HepG2 (cell line): ENCODE results near the gene PTPRB. TPM values are rescaled to one million over a fixed set of nuclear protein-coding genes. Genes with fewer than 3 reads are reported as not detected.

Experiments
- ATAC-seq: fragments of 200-7000 bp; cut with Tn5 transposase; 3 replicates; pipeline ENCODE4 v1.9.1; 2020; ENCODE audit warnings: mild to moderate bottlenecking, moderate library complexity
- BruUV-seq: library from RNA; stranded (reverse); fragments of 400-500 nt; replicated peaks from 2 replicates; lab custom pipeline; 2021; lab: Mats Ljungman, UMichigan
- CTCF ChIA-PET: fragments of 300-600 bp; formaldehyde crosslinking; extraction: SDS; loops from one replicate; lab custom pipeline; 2021; ENCODE audit warnings: low total read pairs, inconsistent platforms, low intra/inter-chr PET ratio; lab: Yijun Ruan, JAX
- POLR2A ChIA-PET: fragments of 350-600 bp; sonication (Branson Sonifier 250); formaldehyde crosslinking; loops from one replicate; lab custom pipeline; 2020; ENCODE audit warnings: antibody characterized with exemption, inconsistent platforms; lab: Yijun Ruan, JAX
- DNase-seq: peaks from one replicate; pipeline ENCODE4 v3.0.0-alpha.2; 2015; ENCODE audit warnings: low spot score
- FAIRE-seq: peaks from 3 replicates; lab custom pipeline; 2011; peaks lifted over from hg19 to GRCh38; lab: Jason Lieb, UNC
- H2AFZ ChIP-seq: one replicate; pipeline ENCODE4 v1.6.1; 2011; ENCODE audit warnings: low read length, inconsistent platforms
- H3K27ac ChIP-seq: fragments of 300-600 bp; 3 replicates; pipeline ENCODE4 v1.8.0; 2011; ENCODE audit warnings: mixed run types, mild to moderate bottlenecking, mixed read lengths, low read length, inconsistent platforms; ENCODE audit not compliant: insufficient read depth; ENCODE audit errors: extremely low read length
- H3K27me3 ChIP-seq, 2 experiments: fragments of 200-600 bp in 1 of 2; 2 replicates in 1 of 2; 3 replicates in 1 of 2; pipeline versions ENCODE4 v1.6.0 to v1.8.0; 2011; ENCODE audit warnings: low read length in 2 of 2, mild to moderate bottlenecking in 2 of 2, moderate library complexity in 2 of 2, inconsistent platforms in 1 of 2; ENCODE audit not compliant: insufficient read depth in 2 of 2, control insufficient read depth in 1 of 2
- H3K36me3 ChIP-seq, 2 experiments: fragments of 200-600 bp in 1 of 2; replicated peaks in 1 of 2; 2 replicates in 1 of 2; 3 replicates in 1 of 2; pipeline versions ENCODE4 v1.5.1 to v1.8.0; 2011; ENCODE audit warnings: low read length in 2 of 2, inconsistent platforms in 1 of 2; ENCODE audit not compliant: insufficient read depth in 2 of 2, control insufficient read depth in 1 of 2
- H3K4me1 ChIP-seq: 2 replicates; pipeline ENCODE4 v1.5.1; 2012; ENCODE audit warnings: low read length, inconsistent platforms; ENCODE audit not compliant: insufficient read depth
- H3K4me2 ChIP-seq: 2 replicates; pipeline ENCODE4 v1.6.0; 2011; ENCODE audit warnings: low read depth, low read length, inconsistent platforms
- H3K4me3 ChIP-seq, 3 experiments: fragments of 200-600 bp in 1 of 3; sonication (generic), shearing (Covaris generic) in 1 of 3; replicated peaks in 1 of 3; 2 replicates each; pipeline ENCODE4 v1.5.1; 2011 to 2016; ENCODE audit warnings: low read length in 3 of 3, inconsistent platforms in 2 of 3, low read depth in 2 of 3, mild to moderate bottlenecking in 2 of 3, control low read depth in 1 of 3, mixed read lengths in 1 of 3; ENCODE audit not compliant: insufficient read depth in 1 of 3
- H3K79me2 ChIP-seq: one replicate; pipeline ENCODE4 v1.6.1; 2011; ENCODE audit warnings: low read length, inconsistent platforms; ENCODE audit not compliant: insufficient read depth
- H3K9ac ChIP-seq: 2 replicates; pipeline ENCODE4 v1.6.0; 2011; ENCODE audit warnings: mild to moderate bottlenecking, low read depth, low read length, inconsistent platforms; ENCODE audit not compliant: insufficient read depth
- H3K9me3 ChIP-seq: 2 replicates; pipeline ENCODE4 v1.5.1; 2012; ENCODE audit warnings: mild to moderate bottlenecking, low read length
- H4K20me1 ChIP-seq: 2 replicates; pipeline ENCODE4 v1.6.0; 2011; ENCODE audit warnings: inconsistent platforms, mild to moderate bottlenecking, low read length, moderate library complexity; ENCODE audit not compliant: insufficient read depth
- DPF2 ChIP-seq: sonication (generic); formaldehyde crosslinking; IDR thresholded peaks from 2 replicates; pipeline ENCODE4 v1.4.0; 2020; ENCODE audit warnings: mild to moderate bottlenecking, low read depth, missing genetic modification reagents, borderline replicate concordance
- GZF1 ChIP-seq: sonication (generic); formaldehyde crosslinking; IDR thresholded peaks from 2 replicates; pipeline ENCODE4 v1.5.1; 2020; ENCODE audit warnings: mild to moderate bottlenecking, missing genetic modification reagents
- MAFK ChIP-seq, 2 experiments: IDR thresholded peaks in 1 of 2; conservative IDR thresholded peaks in 1 of 2; 2 replicates each; pipeline ENCODE4 v1.6.1; 2011; ENCODE audit warnings: improper control_type of control experiment in 2 of 2, low read length in 2 of 2
- MIER2 ChIP-seq: IDR thresholded peaks from 2 replicates; pipeline ENCODE4 v1.6.1; 2016; ENCODE audit warnings: missing biosample characterization, missing genetic modification reagents
- NR2F2 ChIP-seq: IDR thresholded peaks from 2 replicates; pipeline ENCODE4 v1.6.1; 2012; ENCODE audit warnings: low read depth, inconsistent platforms, borderline replicate concordance
- SP4 ChIP-seq: sonication (generic); formaldehyde crosslinking; IDR thresholded peaks from 2 replicates; pipeline ENCODE4 v1.8.1; 2023; ENCODE audit warnings: mild to moderate bottlenecking, missing genetic modification reagents
- ZSCAN30 ChIP-seq: sonication (generic); formaldehyde crosslinking; IDR thresholded peaks from 2 replicates; pipeline ENCODE4 v1.5.0; 2020; ENCODE audit warnings: mild to moderate bottlenecking, missing genetic modification reagents
- WGBS: methylation state at CpG from one replicate; pipeline ENCODE4 v1.1.6; 2017; ENCODE audit warnings: low lambda C conversion rate; 5-methylcytosine and 5-hydroxymethylcytosine counted together
- in situ Hi-C: cut with HindIII; loops from 2 replicates; pipeline ENCODE4 v1.10.0; 2017; ENCODE audit warnings: low pct_unique_long_range_greater_than_20kb; ENCODE audit not compliant: extremely low pct_ligation_motif_present
- intact Hi-C: fragments of 100-400 bp; cut with micrococcal nuclease; formaldehyde crosslinking; loops from one replicate; pipeline ENCODE4 v1.10.0; 2022; ENCODE audit not compliant: unreplicated experiment
- polyA plus RNA-seq, 8 experiments: library from polyadenylated mRNA; depleted of rRNA in 3 of 8; stranded (reverse) in 7 of 8; unstranded in 1 of 8; fragments of >200 nt; fragmentation: Illumina TruSeq in 4 of 8; extraction: Trizol in 4 of 8; gene quantifications; 2 replicates each; pipeline versions ENCODE4 v1.2.1 to v1.2.3, GENCODE V29; 2011 to 2016; ENCODE audit warnings: low read depth in 4 of 8, missing spikeins in 1 of 8, mixed read lengths in 1 of 8; ENCODE audit not compliant: insufficient read depth in 1 of 8
- total RNA-seq, 5 experiments: library from RNA; depleted of rRNA; stranded (reverse); fragments of >200 nt; fragmentation: Illumina TruSeq; extraction: Trizol; gene quantifications; 2 replicates each; pipeline ENCODE4 v1.2.3, GENCODE V29; 2016; ENCODE audit warnings: low read depth in 1 of 5
- TF ChIP-seq, protein P1 (sequence below): sonication (generic); formaldehyde crosslinking; IDR thresholded peaks from 2 replicates; pipeline ENCODE4 v1.9.0; 2021; ENCODE audit warnings: missing genetic modification reagents, borderline replicate concordance
- TF ChIP-seq, protein P2 (sequence below): sonication (generic); formaldehyde crosslinking; IDR thresholded peaks from 2 replicates; pipeline ENCODE4 v1.8.1; 2023; ENCODE audit warnings: missing genetic modification reagents, mild to moderate bottlenecking, borderline replicate concordance
- TF ChIP-seq, protein P3 (sequence below): sonication (generic); formaldehyde crosslinking; IDR thresholded peaks from 2 replicates; pipeline ENCODE4 v1.5.1; 2020; ENCODE audit warnings: missing genetic modification reagents, mild to moderate bottlenecking, borderline replicate concordance
- TF ChIP-seq, protein P4 (sequence below): IDR thresholded peaks from 2 replicates; pipeline ENCODE4 v1.6.1; 2016; ENCODE audit warnings: control low read depth
- TF ChIP-seq, protein P5 (sequence below): sonication (generic); formaldehyde crosslinking; conservative IDR thresholded peaks from 2 replicates; pipeline ENCODE4 v1.4.0; 2020; ENCODE audit warnings: mild to moderate bottlenecking, missing genetic modification reagents, moderate library complexity

PTPRB gene
- total and polyA plus RNA-seq, 2 of the 13 experiments (the other 11 are each of a cell fraction or from before 2014, with no cell fraction given), result 0.02 to 0.07 TPM

- TF ChIP-seq GZF1 (CRISPR knock-in tag), result no peak
- TF ChIP-seq, protein P1, sequence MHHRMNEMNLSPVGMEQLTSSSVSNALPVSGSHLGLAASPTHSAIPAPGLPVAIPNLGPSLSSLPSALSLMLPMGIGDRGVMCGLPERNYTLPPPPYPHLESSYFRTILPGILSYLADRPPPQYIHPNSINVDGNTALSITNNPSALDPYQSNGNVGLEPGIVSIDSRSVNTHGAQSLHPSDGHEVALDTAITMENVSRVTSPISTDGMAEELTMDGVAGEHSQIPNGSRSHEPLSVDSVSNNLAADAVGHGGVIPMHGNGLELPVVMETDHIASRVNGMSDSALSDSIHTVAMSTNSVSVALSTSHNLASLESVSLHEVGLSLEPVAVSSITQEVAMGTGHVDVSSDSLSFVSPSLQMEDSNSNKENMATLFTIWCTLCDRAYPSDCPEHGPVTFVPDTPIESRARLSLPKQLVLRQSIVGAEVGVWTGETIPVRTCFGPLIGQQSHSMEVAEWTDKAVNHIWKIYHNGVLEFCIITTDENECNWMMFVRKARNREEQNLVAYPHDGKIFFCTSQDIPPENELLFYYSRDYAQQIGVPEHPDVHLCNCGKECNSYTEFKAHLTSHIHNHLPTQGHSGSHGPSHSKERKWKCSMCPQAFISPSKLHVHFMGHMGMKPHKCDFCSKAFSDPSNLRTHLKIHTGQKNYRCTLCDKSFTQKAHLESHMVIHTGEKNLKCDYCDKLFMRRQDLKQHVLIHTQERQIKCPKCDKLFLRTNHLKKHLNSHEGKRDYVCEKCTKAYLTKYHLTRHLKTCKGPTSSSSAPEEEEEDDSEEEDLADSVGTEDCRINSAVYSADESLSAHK (CRISPR knock-in tag), result no peak
- TF ChIP-seq, protein P2, sequence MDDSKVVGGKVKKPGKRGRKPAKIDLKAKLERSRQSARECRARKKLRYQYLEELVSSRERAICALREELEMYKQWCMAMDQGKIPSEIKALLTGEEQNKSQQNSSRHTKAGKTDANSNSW, result no peak
- no peak for TF ChIP-seq ZSCAN30 (CRISPR knock-in tag)
- no peak for TF ChIP-seq MAFK (conservative IDR thresholded peaks at IDR 0.05 in 1 of 2, IDR thresholded peaks at IDR 0.05 in 1 of 2; ENCODE audit: low read length in 2 of 2)
These were observed 26.6 kb upstream of the PTPRB start (continued) for GRCh38 chr12:70663838-70664237.

DNA sequence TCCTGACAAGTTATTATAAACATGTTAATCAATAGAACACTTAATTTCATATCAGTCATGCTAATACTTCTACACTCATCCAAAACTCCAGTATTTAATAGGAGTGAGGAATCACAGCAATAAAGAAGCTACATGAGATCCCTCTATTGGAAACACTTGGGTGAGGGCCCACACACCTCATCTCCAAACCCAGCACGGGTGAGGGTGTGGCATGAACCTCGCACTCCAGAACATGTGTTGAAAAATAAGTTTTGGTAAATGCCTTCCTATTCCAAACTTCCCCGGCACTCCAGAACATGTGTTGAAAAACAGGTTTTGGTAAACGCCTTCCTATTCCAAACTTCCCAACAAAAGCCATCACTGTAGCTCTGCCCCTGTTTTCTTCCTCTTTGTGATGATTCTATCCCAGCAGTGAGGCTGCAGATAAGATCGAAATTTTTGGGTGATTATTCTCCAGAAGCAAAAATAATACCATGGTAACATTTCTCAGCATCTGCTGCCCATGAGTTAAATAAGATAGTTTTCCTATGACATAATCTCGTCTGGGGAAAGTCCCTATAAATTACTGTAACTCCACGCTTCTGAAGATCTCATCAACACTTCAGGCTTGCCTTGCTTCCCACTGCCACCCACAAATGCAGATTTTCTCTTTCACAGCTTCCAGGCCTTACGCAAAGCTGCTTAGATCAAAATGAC, 24.4 kb upstream of the PTPRB start:
- in situ Hi-C loops, result no loop called here
- Histone ChIP-seq H3K9me3 (no peaks in the 10 kb centered on the region), H4K20me1 (no peaks in the 10 kb centered on the region), H3K27me3 (no peaks in the 10 kb centered on the region), H2AFZ (no peak overlapping the region), H3K4me3 (no peak overlapping the region), H3K79me2 (no peaks in the 10 kb centered on the region), H3K27ac (no peak overlapping the region), H3K36me3 (no peaks in the 10 kb centered on the region), H3K4me1 (no peaks in the 10 kb centered on the region), H3K9ac (no peak overlapping the region), H3K4me2 (no peak overlapping the region)
- ChIA-PET POLR2A (no interaction called here), CTCF (no interaction called here)
- FAIRE-seq (no peak), ATAC-seq (no peak), DNase-seq (no peak)
- intact Hi-C loops, result no loop called here
- 23% methylated on average over 8 of the region's 8 CpGs for WGBS
- BruUV-seq, result no TSS peak
- TF ChIP-seq, protein P3, sequence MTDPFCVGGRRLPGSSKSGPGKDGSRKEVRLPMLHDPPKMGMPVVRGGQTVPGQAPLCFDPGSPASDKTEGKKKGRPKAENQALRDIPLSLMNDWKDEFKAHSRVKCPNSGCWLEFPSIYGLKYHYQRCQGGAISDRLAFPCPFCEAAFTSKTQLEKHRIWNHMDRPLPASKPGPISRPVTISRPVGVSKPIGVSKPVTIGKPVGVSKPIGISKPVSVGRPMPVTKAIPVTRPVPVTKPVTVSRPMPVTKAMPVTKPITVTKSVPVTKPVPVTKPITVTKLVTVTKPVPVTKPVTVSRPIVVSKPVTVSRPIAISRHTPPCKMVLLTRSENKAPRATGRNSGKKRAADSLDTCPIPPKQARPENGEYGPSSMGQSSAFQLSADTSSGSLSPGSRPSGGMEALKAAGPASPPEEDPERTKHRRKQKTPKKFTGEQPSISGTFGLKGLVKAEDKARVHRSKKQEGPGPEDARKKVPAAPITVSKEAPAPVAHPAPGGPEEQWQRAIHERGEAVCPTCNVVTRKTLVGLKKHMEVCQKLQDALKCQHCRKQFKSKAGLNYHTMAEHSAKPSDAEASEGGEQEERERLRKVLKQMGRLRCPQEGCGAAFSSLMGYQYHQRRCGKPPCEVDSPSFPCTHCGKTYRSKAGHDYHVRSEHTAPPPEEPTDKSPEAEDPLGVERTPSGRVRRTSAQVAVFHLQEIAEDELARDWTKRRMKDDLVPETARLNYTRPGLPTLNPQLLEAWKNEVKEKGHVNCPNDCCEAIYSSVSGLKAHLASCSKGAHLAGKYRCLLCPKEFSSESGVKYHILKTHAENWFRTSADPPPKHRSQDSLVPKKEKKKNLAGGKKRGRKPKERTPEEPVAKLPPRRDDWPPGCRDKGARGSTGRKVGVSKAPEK (CRISPR knock-in tag), result no peak
- TF ChIP-seq MIER2 (CRISPR knock-in tag) (no peak), NR2F2 (no peak), DPF2 (CRISPR knock-in tag) (no peak), SP4 (CRISPR knock-in tag) (no peak)
- TF ChIP-seq, protein P4, sequence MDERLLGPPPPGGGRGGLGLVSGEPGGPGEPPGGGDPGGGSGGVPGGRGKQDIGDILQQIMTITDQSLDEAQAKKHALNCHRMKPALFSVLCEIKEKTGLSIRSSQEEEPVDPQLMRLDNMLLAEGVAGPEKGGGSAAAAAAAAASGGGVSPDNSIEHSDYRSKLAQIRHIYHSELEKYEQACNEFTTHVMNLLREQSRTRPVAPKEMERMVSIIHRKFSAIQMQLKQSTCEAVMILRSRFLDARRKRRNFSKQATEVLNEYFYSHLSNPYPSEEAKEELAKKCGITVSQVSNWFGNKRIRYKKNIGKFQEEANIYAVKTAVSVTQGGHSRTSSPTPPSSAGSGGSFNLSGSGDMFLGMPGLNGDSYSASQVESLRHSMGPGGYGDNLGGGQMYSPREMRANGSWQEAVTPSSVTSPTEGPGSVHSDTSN (CRISPR knock-in tag), result no peak
- TF ChIP-seq, protein P5, sequence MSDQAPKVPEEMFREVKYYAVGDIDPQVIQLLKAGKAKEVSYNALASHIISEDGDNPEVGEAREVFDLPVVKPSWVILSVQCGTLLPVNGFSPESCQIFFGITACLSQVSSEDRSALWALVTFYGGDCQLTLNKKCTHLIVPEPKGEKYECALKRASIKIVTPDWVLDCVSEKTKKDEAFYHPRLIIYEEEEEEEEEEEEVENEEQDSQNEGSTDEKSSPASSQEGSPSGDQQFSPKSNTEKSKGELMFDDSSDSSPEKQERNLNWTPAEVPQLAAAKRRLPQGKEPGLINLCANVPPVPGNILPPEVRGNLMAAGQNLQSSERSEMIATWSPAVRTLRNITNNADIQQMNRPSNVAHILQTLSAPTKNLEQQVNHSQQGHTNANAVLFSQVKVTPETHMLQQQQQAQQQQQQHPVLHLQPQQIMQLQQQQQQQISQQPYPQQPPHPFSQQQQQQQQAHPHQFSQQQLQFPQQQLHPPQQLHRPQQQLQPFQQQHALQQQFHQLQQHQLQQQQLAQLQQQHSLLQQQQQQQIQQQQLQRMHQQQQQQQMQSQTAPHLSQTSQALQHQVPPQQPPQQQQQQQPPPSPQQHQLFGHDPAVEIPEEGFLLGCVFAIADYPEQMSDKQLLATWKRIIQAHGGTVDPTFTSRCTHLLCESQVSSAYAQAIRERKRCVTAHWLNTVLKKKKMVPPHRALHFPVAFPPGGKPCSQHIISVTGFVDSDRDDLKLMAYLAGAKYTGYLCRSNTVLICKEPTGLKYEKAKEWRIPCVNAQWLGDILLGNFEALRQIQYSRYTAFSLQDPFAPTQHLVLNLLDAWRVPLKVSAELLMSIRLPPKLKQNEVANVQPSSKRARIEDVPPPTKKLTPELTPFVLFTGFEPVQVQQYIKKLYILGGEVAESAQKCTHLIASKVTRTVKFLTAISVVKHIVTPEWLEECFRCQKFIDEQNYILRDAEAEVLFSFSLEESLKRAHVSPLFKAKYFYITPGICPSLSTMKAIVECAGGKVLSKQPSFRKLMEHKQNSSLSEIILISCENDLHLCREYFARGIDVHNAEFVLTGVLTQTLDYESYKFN, result no peak
